WTC11 (cell line): ENCODE measurements around the gene SPATA13.

Source experiments
- ATF3 ChIP-seq: sonication (generic); formaldehyde crosslinking; conservative IDR thresholded peaks from 2 replicates; pipeline ENCODE4 v1.8.1; 2022; ENCODE audit warnings: mild to moderate bottlenecking, missing genetic modification reagents
- CREM ChIP-seq: sonication (generic); formaldehyde crosslinking; IDR thresholded peaks from 2 replicates; pipeline ENCODE4 v1.8.1; 2022; ENCODE audit warnings: mild to moderate bottlenecking, missing genetic modification reagents, moderate library complexity
- CTCF ChIP-seq: fragments of 200-600 bp; IDR thresholded peaks from 2 replicates; pipeline ENCODE4 v1.8.0; 2022; ENCODE audit warnings: antibody characterized with exemption
- FOXK1 ChIP-seq: sonication (generic); formaldehyde crosslinking; IDR thresholded peaks from 2 replicates; pipeline ENCODE4 v1.8.0; 2022; ENCODE audit warnings: mild to moderate bottlenecking, moderate library complexity, missing genetic modification reagents
- HMGXB4 ChIP-seq: sonication (generic); formaldehyde crosslinking; IDR thresholded peaks from 2 replicates; pipeline ENCODE4 v1.8.1; 2023; ENCODE audit warnings: mild to moderate bottlenecking, moderate library complexity, missing genetic modification reagents
- IRF1 ChIP-seq: sonication (generic); formaldehyde crosslinking; IDR thresholded peaks from 2 replicates; pipeline ENCODE4 v1.8.0; 2023; ENCODE audit warnings: missing genetic modification reagents
- IRF2 ChIP-seq: sonication (generic); formaldehyde crosslinking; IDR thresholded peaks from 2 replicates; pipeline ENCODE4 v1.8.0; 2022; ENCODE audit warnings: low read depth, missing genetic modification reagents, borderline replicate concordance
- KAT7 ChIP-seq: sonication (generic); formaldehyde crosslinking; IDR thresholded peaks from 2 replicates; pipeline ENCODE4 v1.8.1; 2023; ENCODE audit warnings: missing genetic modification reagents, mild to moderate bottlenecking, borderline replicate concordance
- MAX ChIP-seq: sonication (generic); formaldehyde crosslinking; IDR thresholded peaks from 2 replicates; pipeline ENCODE4 v1.8.0; 2022; ENCODE audit warnings: mild to moderate bottlenecking, missing genetic modification reagents
- NFE2L1 ChIP-seq: sonication (generic); formaldehyde crosslinking; IDR thresholded peaks from 2 replicates; pipeline ENCODE4 v1.8.1; 2023; ENCODE audit warnings: missing genetic modification reagents
- NR3C1 ChIP-seq: sonication (generic); formaldehyde crosslinking; conservative IDR thresholded peaks from 2 replicates; pipeline ENCODE4 v1.8.1; 2023; ENCODE audit warnings: low read depth, mild to moderate bottlenecking, missing genetic modification reagents
- TP53 ChIP-seq: sonication (generic); formaldehyde crosslinking; IDR thresholded peaks from 2 replicates; pipeline ENCODE4 v1.8.1; 2023; ENCODE audit warnings: mild to moderate bottlenecking, missing genetic modification reagents
- USF2 ChIP-seq: sonication (generic); formaldehyde crosslinking; IDR thresholded peaks from 2 replicates; pipeline ENCODE4 v1.8.1; 2023; ENCODE audit warnings: mild to moderate bottlenecking, missing genetic modification reagents, moderate library complexity
- ZNF671 ChIP-seq: fragments of 250-450 bp; sonication (Bioruptor Pico); IDR thresholded peaks from 2 replicates; pipeline ENCODE4 v1.8.0; 2021; ENCODE audit warnings: mild to moderate bottlenecking

- TF ChIP-seq CTCF (no peak), IRF1 (CRISPR knock-in tag) (no peak), ZNF671 (no peak), MAX (CRISPR knock-in tag) (no peak), IRF2 (CRISPR knock-in tag) (no peak), KAT7 (CRISPR knock-in tag) (no peak), USF2 (CRISPR knock-in tag) (no peak), FOXK1 (CRISPR knock-in tag) (no peak), NR3C1 (CRISPR knock-in tag) (no peak), ATF3 (CRISPR knock-in tag) (no peak), CREM (CRISPR knock-in tag) (no peak), HMGXB4 (CRISPR knock-in tag) (no peak), TP53 (CRISPR knock-in tag) (no peak), NFE2L1 (CRISPR knock-in tag) (no peak)
These were observed 127.3 kb downstream of the SPATA13 start for GRCh38 chr13:24287748-24288287.
